BLaER1 (cell line): Measurements from ENCODE around the gene HPCAL1.

Source experiments
- H3K27ac ChIP-seq: shearing (Covaris generic); formaldehyde crosslinking; 2 replicates; pipeline ENCODE4 v1.8.1; 2022
- H3K27me3 ChIP-seq: shearing (Covaris generic); formaldehyde crosslinking; 2 replicates; pipeline ENCODE4 v1.8.1; 2022
- H3K36me3 ChIP-seq: shearing (Covaris generic); formaldehyde crosslinking; 2 replicates; pipeline ENCODE4 v1.8.1; 2022
- H3K4me1 ChIP-seq: shearing (Covaris generic); formaldehyde crosslinking; 2 replicates; pipeline ENCODE4 v1.8.1; 2022
- H3K4me2 ChIP-seq: shearing (Covaris generic); formaldehyde crosslinking; 2 replicates; pipeline ENCODE4 v1.8.1; 2022
- H3K4me3 ChIP-seq: shearing (Covaris generic); formaldehyde crosslinking; 2 replicates; pipeline ENCODE4 v1.8.1; 2022
- H3K9ac ChIP-seq: shearing (Covaris generic); formaldehyde crosslinking; 2 replicates; pipeline ENCODE4 v1.8.1; 2022
- H3K9me3 ChIP-seq: shearing (Covaris generic); formaldehyde crosslinking; 2 replicates; pipeline ENCODE4 v1.8.1; 2022
- H4K20me1 ChIP-seq: shearing (Covaris generic); formaldehyde crosslinking; 2 replicates; pipeline ENCODE4 v1.8.1; 2022
- Cebpa-rat ChIP-seq: shearing (Covaris generic); IDR thresholded peaks from 2 replicates; pipeline ENCODE4 v1.8.1; 2022

The HPCAL1 gene

GRCh38 chr2:10400568-10400977, 97.9 kb downstream of the HPCAL1 start:
- H3K4me1 ChIP-seq = peaks cover 95% of the 10 kb centered on the region
- peak overlapping the region; percentile 58 for H3K9ac ChIP-seq
- no peaks in the 10 kb centered on the region for H3K27me3 ChIP-seq
- H3K36me3 ChIP-seq = peaks cover 14% of the 10 kb centered on the region
- H3K27ac ChIP-seq = peak overlapping the region; percentile 68
- H3K4me2 ChIP-seq = peak overlapping the region; percentile 81
- peak overlapping the region; percentile 2; the same call in 1 of the 2 replicates for H3K4me3 ChIP-seq
- peaks cover 48% of the 10 kb centered on the region for H4K20me1 ChIP-seq
- peaks cover 3% of the 10 kb centered on the region; the same call in 1 of the 2 replicates for H3K9me3 ChIP-seq
- TF ChIP-seq Cebpa-rat = no peak

- peak overlapping the region; percentile 81 for H3K4me2 ChIP-seq
- H4K20me1 ChIP-seq = peaks cover 48% of the 10 kb centered on the region
- peak overlapping the region; percentile 68 for H3K27ac ChIP-seq
- H3K9me3 ChIP-seq = peaks cover 3% of the 10 kb centered on the region; the same call in 1 of the 2 replicates
- H3K9ac ChIP-seq = peak overlapping the region; percentile 58
- peak overlapping the region; percentile 2; the same call in 1 of the 2 replicates for H3K4me3 ChIP-seq
- H3K27me3 ChIP-seq = no peaks in the 10 kb centered on the region
- peaks cover 14% of the 10 kb centered on the region for H3K36me3 ChIP-seq
- no peak for TF ChIP-seq Cebpa-rat
- H3K4me1 ChIP-seq = peaks cover 95% of the 10 kb centered on the region
Observed at GRCh38 chr2:10400978-10401951, 98.6 kb downstream of the HPCAL1 start.

GRCh38 chr2:10402062-10402585, 99.4 kb downstream of the HPCAL1 start:
- Histone ChIP-seq H3K4me3 (no peak overlapping the region), H3K4me1 (peaks cover 95% of the 10 kb centered on the region), H3K9me3 (peaks cover 3% of the 10 kb centered on the region; the same call in 1 of the 2 replicates), H4K20me1 (peaks cover 48% of the 10 kb centered on the region), H3K27me3 (no peaks in the 10 kb centered on the region), H3K9ac (no peak overlapping the region), H3K27ac (peak overlapping the region; percentile 68; the same call in 1 of the 2 replicates), H3K36me3 (peaks cover 14% of the 10 kb centered on the region), H3K4me2 (peak overlapping the region; percentile 81)
- no peak for TF ChIP-seq Cebpa-rat

- H3K4me2 ChIP-seq = peak overlapping the region; percentile 81
- peaks cover 48% of the 10 kb centered on the region for H4K20me1 ChIP-seq
- peaks cover 95% of the 10 kb centered on the region for H3K4me1 ChIP-seq
Observed at GRCh38 chr2:10402653-10403215, 100.0 kb downstream of the HPCAL1 start.

GRCh38 chr2:10404324-10405143, 101.8 kb downstream of the HPCAL1 start:
- Histone ChIP-seq H3K27me3 (no peaks in the 10 kb centered on the region), H4K20me1 (peaks cover 57% of the 10 kb centered on the region), H3K36me3 (peaks cover 12% of the 10 kb centered on the region), H3K9ac (no peak overlapping the region), H3K4me1 (peaks cover 100% of the 10 kb centered on the region), H3K27ac (peak overlapping the region; percentile 27; the same call in 1 of the 2 replicates), H3K4me2 (peak overlapping the region; percentile 81), H3K4me3 (no peak overlapping the region), H3K9me3 (peaks cover 2% of the 10 kb centered on the region; the same call in 1 of the 2 replicates)
- no peak for TF ChIP-seq Cebpa-rat

More at GRCh38 chr2:10402653-10403215, 100.0 kb downstream of the HPCAL1 start:
- Histone ChIP-seq H3K36me3 (peaks cover 14% of the 10 kb centered on the region), H3K9me3 (peaks cover 3% of the 10 kb centered on the region; the same call in 1 of the 2 replicates), H3K27ac (no peak overlapping the region), H3K9ac (no peak overlapping the region), H3K4me3 (no peak overlapping the region), H3K27me3 (no peaks in the 10 kb centered on the region)
- TF ChIP-seq Cebpa-rat = no peak

GRCh38 chr2:10405448-10405847, 102.7 kb downstream of the HPCAL1 start:
- no peak overlapping the region for H3K27ac ChIP-seq
- no peak overlapping the region for H3K4me3 ChIP-seq

GRCh38 chr2:10406016-10406415, 103.3 kb downstream of the HPCAL1 start:
- H3K27me3 ChIP-seq = no peaks in the 10 kb centered on the region
- H3K4me2 ChIP-seq = peak overlapping the region; percentile 81
- H4K20me1 ChIP-seq = peaks cover 57% of the 10 kb centered on the region
- TF ChIP-seq Cebpa-rat = no peak
- peak overlapping the region; percentile 44; the same call in 1 of the 2 replicates for H3K9ac ChIP-seq
- peaks cover 5% of the 10 kb centered on the region for H3K36me3 ChIP-seq
- H3K4me1 ChIP-seq = peaks cover 100% of the 10 kb centered on the region
- H3K4me3 ChIP-seq = 0 out of 2 replicates have a peak overlapping the region, but pooled peaks have one; percentile 1
- H3K9me3 ChIP-seq = no peaks in the 10 kb centered on the region
- peak overlapping the region; percentile 33 for H3K27ac ChIP-seq

More at GRCh38 chr2:10405448-10405847, 102.7 kb downstream of the HPCAL1 start:
- H3K36me3 ChIP-seq = peaks cover 4% of the 10 kb centered on the region; the same call in 1 of the 2 replicates
- peaks cover 63% of the 10 kb centered on the region for H4K20me1 ChIP-seq
- H3K9me3 ChIP-seq = no peaks in the 10 kb centered on the region
- no peak overlapping the region; the same call in 1 of the 2 replicates for H3K9ac ChIP-seq
- no peak for TF ChIP-seq Cebpa-rat
- H3K4me1 ChIP-seq = peaks cover 100% of the 10 kb centered on the region
- peak overlapping the region; percentile 81 for H3K4me2 ChIP-seq
- no peaks in the 10 kb centered on the region for H3K27me3 ChIP-seq

GRCh38 chr2:10406491-10407188, 103.9 kb downstream of the HPCAL1 start:
- Histone ChIP-seq H3K9me3 (no peaks in the 10 kb centered on the region), H3K36me3 (peaks cover 11% of the 10 kb centered on the region), H3K4me1 (peaks cover 100% of the 10 kb centered on the region), H4K20me1 (peaks cover 57% of the 10 kb centered on the region), H3K27ac (peak overlapping the region; percentile 33), H3K27me3 (no peaks in the 10 kb centered on the region), H3K4me2 (peak overlapping the region; percentile 81), H3K4me3 (0 out of 2 replicates have a peak overlapping the region, but pooled peaks have one; percentile 1), H3K9ac (peak overlapping the region; percentile 44)
- TF ChIP-seq Cebpa-rat = no peak
